ENCODE measurements around the gene ARPC5.

DNA sequence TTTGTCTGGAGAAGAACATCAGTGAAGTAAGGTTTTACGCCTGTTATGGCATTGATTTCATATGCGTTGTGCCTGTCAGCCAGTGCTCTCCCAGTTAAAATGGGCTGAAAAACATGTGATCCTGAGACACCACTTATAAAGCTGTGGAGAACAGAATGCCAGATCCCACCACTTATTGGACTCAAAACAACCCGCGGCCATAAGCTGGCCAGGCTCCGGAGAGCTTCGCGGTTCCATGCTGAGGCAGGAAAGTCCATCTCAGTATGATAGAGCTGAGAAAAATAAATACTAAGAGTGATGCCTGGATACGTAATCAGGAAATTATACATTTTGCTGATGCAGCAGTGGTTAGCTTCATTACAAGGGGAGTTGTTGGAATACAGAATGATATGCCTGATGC lies 12.5 kb upstream of the ARPC5 start:
- TF ChIP-seq, protein P1, sequence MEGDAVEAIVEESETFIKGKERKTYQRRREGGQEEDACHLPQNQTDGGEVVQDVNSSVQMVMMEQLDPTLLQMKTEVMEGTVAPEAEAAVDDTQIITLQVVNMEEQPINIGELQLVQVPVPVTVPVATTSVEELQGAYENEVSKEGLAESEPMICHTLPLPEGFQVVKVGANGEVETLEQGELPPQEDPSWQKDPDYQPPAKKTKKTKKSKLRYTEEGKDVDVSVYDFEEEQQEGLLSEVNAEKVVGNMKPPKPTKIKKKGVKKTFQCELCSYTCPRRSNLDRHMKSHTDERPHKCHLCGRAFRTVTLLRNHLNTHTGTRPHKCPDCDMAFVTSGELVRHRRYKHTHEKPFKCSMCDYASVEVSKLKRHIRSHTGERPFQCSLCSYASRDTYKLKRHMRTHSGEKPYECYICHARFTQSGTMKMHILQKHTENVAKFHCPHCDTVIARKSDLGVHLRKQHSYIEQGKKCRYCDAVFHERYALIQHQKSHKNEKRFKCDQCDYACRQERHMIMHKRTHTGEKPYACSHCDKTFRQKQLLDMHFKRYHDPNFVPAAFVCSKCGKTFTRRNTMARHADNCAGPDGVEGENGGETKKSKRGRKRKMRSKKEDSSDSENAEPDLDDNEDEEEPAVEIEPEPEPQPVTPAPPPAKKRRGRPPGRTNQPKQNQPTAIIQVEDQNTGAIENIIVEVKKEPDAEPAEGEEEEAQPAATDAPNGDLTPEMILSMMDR (IDR thresholded peaks at IDR 0.05 in 2 of 3, conservative IDR thresholded peaks at IDR 0.05 in 1 of 3; ENCODE audit: insufficient read depth in 2 of 3, low read depth in 1 of 3, low read length in 3 of 3), result no peak
- no peak for TF ChIP-seq BACH1 (tag; IDR thresholded peaks at IDR 0.05)
- TF ChIP-seq POLR2A (conservative IDR thresholded peaks at IDR 0.05), result no peak
- TF ChIP-seq OTX1 (CRISPR knock-in tag; IDR thresholded peaks at IDR 0.05), result no peak
- TF ChIP-seq RNF2 (IDR thresholded peaks at IDR 0.05), result no peak

Measured in K562 (cell line).